Stimulated activated memory B cell treated with anti-CD40 and anti-IgM and Interleukin-4, amounts not matched to agents 10 μg/mL and 1 μg/mL and 100 μg/mL, for 72 hours (primary cell): ENCODE results near the gene AUH.

Experiments used
- ATAC-seq: fragments of 150-1000 bp; cut with Tn5 transposase; 2 replicates; pipeline ENCODE4 v1.10.0; 2021
- H3K27ac Mint-ChIP-seq: one replicate; pipeline ENCODE4 v1.8.0; 2022; ENCODE audit warnings: mild to moderate bottlenecking, mixed read lengths
- H3K27me3 Mint-ChIP-seq: one replicate; pipeline ENCODE4 v1.8.0; 2022; ENCODE audit warnings: mixed read lengths
- H3K36me3 Mint-ChIP-seq: one replicate; pipeline ENCODE4 v1.8.0; 2022; ENCODE audit warnings: mixed read lengths
- H3K4me1 Mint-ChIP-seq: one replicate; pipeline ENCODE4 v1.8.0; 2022; ENCODE audit warnings: mixed read lengths
- H3K4me3 Mint-ChIP-seq: one replicate; pipeline ENCODE4 v1.8.0; 2022; ENCODE audit warnings: mild to moderate bottlenecking, moderate library complexity, mixed read lengths
- H3K9me3 Mint-ChIP-seq: one replicate; pipeline ENCODE4 v1.8.0; 2022; ENCODE audit warnings: mixed read lengths

The AUH gene

DNA sequence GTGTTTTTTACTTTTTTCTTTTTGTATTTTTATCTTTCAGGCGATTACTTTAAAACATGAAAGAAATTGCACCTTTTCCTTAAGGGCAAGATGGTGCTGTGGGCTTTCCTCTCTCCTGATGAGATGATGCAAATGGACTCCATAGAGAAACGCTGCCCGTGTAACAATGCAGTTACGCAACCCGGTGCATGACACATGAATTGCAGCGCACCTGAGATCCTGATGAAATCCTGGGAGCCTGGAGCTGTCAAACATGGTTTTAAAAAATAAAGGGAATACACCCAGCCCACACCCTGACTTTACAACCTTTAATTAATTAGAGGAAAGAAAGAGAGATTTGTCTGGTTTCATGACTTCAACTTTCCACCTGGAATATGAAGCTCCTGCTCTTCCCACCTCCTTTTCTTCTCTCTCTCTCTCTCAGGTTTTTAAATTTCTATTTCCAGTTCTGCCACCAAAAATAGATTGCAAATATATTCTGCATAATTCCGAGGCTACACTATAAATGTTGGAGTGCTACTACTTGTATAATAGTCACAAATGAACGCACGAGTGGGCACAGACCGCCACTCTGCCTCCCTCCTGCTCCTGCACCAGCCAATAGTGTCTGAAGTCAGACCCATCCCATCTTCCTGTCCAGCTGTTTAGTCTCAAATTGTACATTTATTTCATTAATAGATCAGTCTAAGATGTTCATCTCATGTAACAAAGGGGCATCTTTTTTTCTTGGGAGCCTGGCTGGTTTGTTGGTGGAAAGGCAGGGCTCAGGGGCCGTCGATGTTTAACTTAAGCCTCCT is 179.1 kb downstream of the AUH start:
- Mint-ChIP-seq H3K9me3 (no peaks in the 10 kb centered on the region), H3K27ac (peak overlapping the region; percentile 51), H3K4me1 (peaks cover 34% of the 10 kb centered on the region), H3K4me3 (no peak overlapping the region), H3K27me3 (no peaks in the 10 kb centered on the region), H3K36me3 (no peaks in the 10 kb centered on the region)
- no peak for ATAC-seq

DNA sequence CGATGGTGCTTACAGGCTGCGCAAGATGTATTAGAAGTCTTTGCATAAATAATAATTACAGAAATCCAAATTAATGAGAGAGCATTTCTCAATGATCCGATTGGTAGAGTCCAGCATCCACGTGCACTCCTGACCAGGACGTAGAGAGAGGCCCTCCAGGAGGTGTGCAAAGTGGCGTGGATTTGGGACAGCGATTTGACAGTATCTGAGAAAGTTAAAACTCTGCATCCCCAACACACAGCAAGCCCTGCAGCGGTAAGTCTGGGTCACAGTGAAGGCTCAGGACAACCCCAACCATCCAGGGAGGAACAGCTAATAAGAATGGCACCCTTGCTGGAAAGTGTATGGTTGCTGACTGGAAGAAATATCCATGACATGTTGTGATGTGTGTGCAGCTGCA is 180.2 kb downstream of the AUH start:
- Mint-ChIP-seq H3K27me3 (no peaks in the 10 kb centered on the region), H3K4me1 (peaks cover 33% of the 10 kb centered on the region), H3K9me3 (no peaks in the 10 kb centered on the region), H3K27ac (no peak overlapping the region), H3K36me3 (no peaks in the 10 kb centered on the region), H3K4me3 (no peak overlapping the region)
- no peak for ATAC-seq

DNA sequence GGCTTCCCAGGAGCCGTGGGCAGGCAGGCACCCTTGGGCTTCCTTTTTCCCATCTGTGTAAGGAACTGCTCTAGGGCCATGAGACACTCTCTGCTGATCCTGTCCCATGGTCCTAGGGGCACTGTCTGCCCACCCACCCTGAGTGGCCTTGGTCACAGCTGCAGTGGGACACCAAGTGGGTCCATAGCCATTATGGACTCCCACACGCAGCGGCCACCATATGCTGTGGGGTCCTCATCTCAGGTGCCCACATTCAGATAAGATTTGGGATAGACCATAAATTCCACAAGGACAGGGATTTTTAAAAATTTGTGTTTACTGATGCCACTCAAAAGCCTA is 180.8 kb downstream of the AUH start:
- Mint-ChIP-seq H3K9me3 (no peaks in the 10 kb centered on the region), H3K4me3 (no peak overlapping the region), H3K27me3 (no peaks in the 10 kb centered on the region), H3K27ac (no peak overlapping the region), H3K4me1 (peaks cover 33% of the 10 kb centered on the region), H3K36me3 (no peaks in the 10 kb centered on the region)
- ATAC-seq: no peak

DNA sequence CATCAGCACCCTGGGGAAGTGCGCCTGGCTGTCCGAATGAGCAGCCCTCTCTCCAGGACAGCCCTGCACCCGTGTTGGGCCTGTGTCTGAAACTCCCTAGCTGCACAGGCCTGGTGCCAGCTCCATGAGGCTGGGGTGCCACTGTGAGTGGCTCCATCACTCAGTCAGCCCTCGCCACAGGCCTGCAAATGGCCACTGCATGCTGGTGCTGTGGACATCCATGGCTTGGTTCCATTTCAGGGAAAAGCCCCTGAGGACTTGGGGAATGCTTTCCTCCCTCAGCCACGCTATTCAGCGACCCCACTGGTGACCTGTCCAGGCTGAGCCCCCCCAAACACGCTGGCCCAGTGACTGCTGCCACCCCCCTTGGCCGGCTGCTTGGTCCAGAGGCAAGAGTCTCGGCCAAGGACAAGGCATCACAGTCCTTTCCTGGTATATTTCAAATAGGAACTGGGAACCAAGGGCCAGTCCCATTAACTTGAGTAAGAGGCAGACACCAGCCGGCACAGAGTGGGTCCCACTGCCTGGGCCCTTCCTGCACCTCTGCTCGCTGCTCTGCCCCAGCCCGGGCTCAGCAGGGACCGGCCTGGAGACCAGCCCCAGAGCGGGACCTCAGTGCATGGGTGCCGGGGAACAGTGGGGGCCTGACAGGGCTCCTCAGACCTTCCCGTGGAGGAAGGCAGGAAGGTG is 181.3 kb downstream of the AUH start:
- Mint-ChIP-seq H3K27me3 (no peaks in the 10 kb centered on the region), H3K36me3 (no peaks in the 10 kb centered on the region), H3K4me3 (no peak overlapping the region), H3K4me1 (peaks cover 38% of the 10 kb centered on the region), H3K27ac (peak overlapping the region; percentile 54), H3K9me3 (no peaks in the 10 kb centered on the region)
- ATAC-seq: no peak

DNA sequence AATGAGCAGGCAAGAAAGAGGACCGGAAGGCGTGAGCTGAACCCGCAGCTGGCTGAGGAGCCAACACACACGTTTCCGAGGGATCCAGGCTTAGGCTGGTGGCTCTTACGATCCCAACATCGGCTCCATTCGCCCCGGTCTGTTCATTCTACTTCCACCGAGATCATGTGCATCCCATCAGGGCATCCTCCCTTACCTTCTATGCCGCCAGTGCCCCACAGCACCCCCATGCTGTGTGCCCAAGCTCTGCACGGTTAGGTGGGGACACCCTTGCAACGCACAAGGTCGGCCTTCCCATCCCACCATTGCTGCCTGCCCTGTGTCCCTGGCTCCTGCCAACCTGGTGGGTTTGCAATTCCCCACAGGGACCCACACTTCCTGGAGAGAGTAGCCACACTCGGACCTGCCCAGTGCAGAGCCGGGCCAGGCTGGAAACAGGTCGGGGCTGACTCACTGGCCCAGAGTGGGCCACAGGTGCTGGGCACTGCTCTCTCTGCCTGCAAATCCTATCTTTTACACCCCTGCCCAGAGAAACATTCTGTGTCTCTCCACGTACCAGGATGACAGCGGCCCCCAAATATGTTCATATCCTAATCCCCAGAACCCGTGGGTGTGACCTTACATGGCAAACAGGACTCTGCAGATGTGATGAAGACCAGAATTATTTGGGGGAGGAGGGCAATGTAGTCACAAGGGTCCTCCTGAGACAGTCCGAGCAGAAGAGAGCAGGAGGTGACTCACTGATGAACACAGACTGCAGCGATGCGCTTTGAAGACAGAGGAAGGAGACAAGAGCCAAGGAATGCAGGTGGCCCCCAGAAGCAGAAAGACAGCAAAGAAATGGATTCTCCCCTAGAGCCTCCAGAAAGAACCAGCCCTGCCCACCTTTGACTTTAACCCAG is 182.2 kb downstream of the AUH start:
- Mint-ChIP-seq H3K27me3 (no peaks in the 10 kb centered on the region), H3K9me3 (no peaks in the 10 kb centered on the region), H3K4me3 (no peak overlapping the region), H3K27ac (peak overlapping the region; percentile 54), H3K36me3 (no peaks in the 10 kb centered on the region), H3K4me1 (peaks cover 47% of the 10 kb centered on the region)
- ATAC-seq: no peak

DNA sequence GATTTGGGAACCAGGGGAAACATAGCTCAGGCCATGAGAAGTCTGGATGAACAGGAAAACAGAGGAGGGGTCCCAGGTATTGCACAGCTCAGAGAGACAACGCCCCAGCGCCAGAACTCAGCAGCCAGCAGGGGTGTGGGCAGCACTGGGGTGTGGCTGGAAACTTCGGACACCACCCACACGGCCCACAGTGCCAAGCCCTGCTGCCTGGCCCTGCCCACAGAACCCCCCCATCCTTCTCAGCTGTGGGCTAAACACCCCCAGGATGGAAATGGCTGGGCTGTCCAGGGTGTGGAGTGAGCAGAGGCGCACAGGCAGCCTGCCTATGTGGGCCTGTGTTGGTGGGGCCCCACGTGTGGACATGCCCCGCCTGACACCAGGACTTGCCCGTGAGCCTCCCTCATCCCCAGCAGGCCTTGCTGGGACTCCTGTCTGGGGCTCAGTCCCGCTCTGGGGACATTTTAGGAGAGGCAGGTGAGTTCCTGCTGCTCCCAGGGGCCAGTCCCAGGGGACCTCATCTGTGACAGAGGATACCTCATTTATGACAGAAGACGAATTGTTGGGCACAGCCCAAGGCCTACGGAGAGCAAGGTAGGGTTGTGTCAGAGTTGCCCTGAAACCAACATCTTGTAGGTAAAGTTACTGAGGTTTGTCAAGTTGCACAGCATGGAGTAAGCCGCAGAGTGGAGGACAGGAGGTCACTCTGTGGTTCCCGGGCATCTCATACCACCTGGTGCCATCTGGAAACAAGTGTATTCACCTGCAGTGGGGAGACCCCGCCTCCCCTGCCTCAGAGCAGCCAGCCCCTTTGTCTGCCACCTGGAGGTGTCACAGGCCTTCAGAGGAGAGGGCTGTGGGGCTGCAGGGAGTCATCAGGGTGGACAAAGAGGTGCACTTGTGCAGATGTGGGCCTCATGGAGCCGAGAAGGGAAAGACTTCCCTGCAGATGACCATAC is 183.2 kb downstream of the AUH start:
- H3K9me3 Mint-ChIP-seq: no peaks in the 10 kb centered on the region
- H3K27ac Mint-ChIP-seq: peak overlapping the region; percentile 86
- no peaks in the 10 kb centered on the region for H3K36me3 Mint-ChIP-seq
- H3K27me3 Mint-ChIP-seq: no peaks in the 10 kb centered on the region
- H3K4me3 Mint-ChIP-seq: no peak overlapping the region
- peak; percentile 24 for ATAC-seq
- H3K4me1 Mint-ChIP-seq: peaks cover 55% of the 10 kb centered on the region

DNA sequence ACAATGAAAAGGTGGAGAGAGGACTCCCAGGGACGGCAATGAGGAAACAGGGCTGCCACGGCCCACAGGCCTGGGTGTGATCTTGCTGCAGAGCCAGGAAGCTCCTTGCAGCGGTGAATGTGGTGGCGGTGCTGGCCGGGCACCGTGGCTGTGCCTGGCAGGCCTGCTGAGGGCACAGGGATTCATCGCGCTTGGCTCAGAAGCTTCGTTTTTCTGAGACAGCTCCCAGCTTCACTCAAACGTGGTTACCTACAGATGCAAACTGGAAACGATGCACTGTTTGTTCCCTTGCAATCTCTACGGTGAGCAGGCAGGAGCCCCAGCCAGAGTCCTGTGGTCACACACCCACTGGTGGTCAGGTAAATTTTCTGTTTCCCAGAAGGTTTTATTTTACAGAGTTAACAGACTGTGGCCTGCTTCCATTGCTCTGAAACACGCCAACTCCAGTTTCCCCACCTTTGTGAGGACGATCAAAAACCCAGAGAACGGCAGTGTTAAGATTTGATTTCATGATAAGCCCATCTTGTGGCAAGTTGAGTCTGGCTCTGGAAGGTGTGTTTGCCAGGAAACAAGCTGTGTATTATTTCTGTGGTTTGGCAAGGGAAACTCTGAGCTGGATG is 183.9 kb downstream of the AUH start:
- peaks cover under 1% of the 10 kb centered on the region for H3K36me3 Mint-ChIP-seq
- H3K27ac Mint-ChIP-seq: peak overlapping the region; percentile 86
- ATAC-seq: peak; percentile 49
- peaks cover under 1% of the 10 kb centered on the region for H3K9me3 Mint-ChIP-seq
- no peaks in the 10 kb centered on the region for H3K27me3 Mint-ChIP-seq
- H3K4me1 Mint-ChIP-seq: peaks cover 50% of the 10 kb centered on the region
- no peak overlapping the region for H3K4me3 Mint-ChIP-seq

GRCh38 chr9:91177081-91177480 is 184.6 kb downstream of the AUH start:
- peaks cover 7% of the 10 kb centered on the region for H3K36me3 Mint-ChIP-seq
- no peaks in the 10 kb centered on the region for H3K27me3 Mint-ChIP-seq
- H3K4me3 Mint-ChIP-seq: no peak overlapping the region
- H3K9me3 Mint-ChIP-seq: peaks cover 7% of the 10 kb centered on the region
- peaks cover 52% of the 10 kb centered on the region for H3K4me1 Mint-ChIP-seq
- ATAC-seq: no peak
- peak overlapping the region; percentile 86 for H3K27ac Mint-ChIP-seq

GRCh38 chr9:91176426-91176825 is 185.3 kb downstream of the AUH start:
- Mint-ChIP-seq H3K27me3 (no peaks in the 10 kb centered on the region), H3K27ac (no peak overlapping the region), H3K4me1 (peaks cover 48% of the 10 kb centered on the region), H3K36me3 (peaks cover 14% of the 10 kb centered on the region), H3K4me3 (no peak overlapping the region), H3K9me3 (peaks cover 7% of the 10 kb centered on the region)
- ATAC-seq: no peak

DNA sequence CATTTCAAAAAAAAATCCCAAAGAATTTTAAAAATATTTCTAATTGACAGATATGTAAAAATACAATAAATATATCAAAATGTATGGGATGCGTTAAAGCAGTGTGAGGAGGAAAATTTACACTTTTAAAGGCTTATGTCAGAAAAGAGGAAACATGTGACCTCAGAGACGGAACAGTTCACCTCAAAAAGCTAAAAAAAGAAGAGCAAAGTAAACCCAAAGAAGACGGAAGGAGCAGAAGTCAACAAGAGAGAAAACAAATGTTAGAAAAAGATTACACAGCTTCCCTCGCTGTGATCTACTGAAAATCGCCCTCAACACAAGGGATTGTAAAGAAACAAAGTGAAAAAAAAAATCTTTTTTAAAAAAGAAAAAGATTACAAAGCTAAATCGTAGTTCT is 186.9 kb downstream of the AUH start:
- Mint-ChIP-seq H3K36me3 (peaks cover 19% of the 10 kb centered on the region), H3K9me3 (peaks cover 7% of the 10 kb centered on the region), H3K4me3 (peak overlapping the region; percentile 19), H3K27ac (peak overlapping the region; percentile 54), H3K27me3 (no peaks in the 10 kb centered on the region), H3K4me1 (peaks cover 48% of the 10 kb centered on the region)
- ATAC-seq: peak; percentile 67

DNA sequence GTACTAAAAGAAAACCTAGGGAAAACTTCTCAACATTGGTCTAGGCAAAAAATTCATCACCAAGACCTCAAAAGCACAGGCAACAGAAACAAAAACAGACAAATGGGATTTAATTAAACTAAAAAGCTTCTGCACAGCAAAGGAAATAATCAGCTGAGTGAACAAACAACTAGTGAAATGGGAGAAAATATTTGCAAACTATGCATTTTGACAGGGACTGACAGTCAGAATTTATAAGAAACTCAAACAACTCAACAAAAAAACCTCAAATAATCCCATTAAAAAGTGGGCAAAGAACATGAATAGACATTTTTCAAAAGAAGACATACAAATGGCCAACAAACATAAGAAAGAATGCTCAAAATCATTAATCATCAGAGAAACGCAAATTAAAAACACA is 189.4 kb downstream of the AUH start:
- peaks cover 39% of the 10 kb centered on the region for H3K4me1 Mint-ChIP-seq
- H3K4me3 Mint-ChIP-seq: no peak overlapping the region
- H3K27ac Mint-ChIP-seq: no peak overlapping the region

GRCh38 chr9:91170951-91171350 is 190.8 kb downstream of the AUH start:
- Mint-ChIP-seq H3K4me1 (peaks cover 32% of the 10 kb centered on the region), H3K4me3 (no peak overlapping the region), H3K27ac (no peak overlapping the region), H3K36me3 (peaks cover 19% of the 10 kb centered on the region), H3K9me3 (peaks cover 7% of the 10 kb centered on the region), H3K27me3 (no peaks in the 10 kb centered on the region)
- no peak for ATAC-seq

More for the DNA sequence above, 189.4 kb downstream of the AUH start:
- Mint-ChIP-seq H3K27me3 (no peaks in the 10 kb centered on the region), H3K36me3 (peaks cover 19% of the 10 kb centered on the region), H3K9me3 (peaks cover 7% of the 10 kb centered on the region)
- no peak for ATAC-seq

DNA sequence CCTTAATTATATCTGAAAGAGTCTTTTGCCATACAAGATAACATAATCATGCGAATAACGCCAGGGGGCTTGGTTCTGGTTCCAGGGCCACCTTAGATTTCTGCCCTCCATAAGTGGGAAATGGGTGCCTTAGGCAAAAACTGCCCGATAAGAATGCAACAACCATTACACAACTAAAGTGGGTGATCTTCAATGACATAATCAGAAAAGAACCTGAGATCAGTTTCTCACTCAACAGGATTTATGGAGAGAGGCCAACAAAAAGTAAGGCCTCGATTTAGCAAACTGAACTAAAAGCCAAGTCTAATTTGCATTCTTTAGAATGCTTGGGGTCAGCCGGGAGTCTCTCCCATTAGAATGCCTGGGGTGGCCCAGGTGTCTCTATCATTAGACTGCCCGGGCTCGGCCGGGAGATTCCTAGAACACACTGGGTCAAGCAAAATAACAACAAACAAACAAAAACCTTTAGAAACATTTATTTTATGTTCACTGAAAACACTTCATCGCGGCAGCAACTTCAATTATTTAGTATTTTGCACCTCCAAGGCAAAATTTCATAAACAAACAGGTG is 194.8 kb downstream of the AUH start:
- no peaks in the 10 kb centered on the region for H3K9me3 Mint-ChIP-seq
- H3K27me3 Mint-ChIP-seq: no peaks in the 10 kb centered on the region
- H3K4me1 Mint-ChIP-seq: peaks cover 38% of the 10 kb centered on the region
- ATAC-seq: no peak
- peaks cover 10% of the 10 kb centered on the region for H3K36me3 Mint-ChIP-seq
- no peak overlapping the region for H3K4me3 Mint-ChIP-seq
- H3K27ac Mint-ChIP-seq: no peak overlapping the region
